GM13976 (cell line): ENCODE measurements around the gene VPS33B.

Experiments
- DNase-seq: peaks from one replicate; pipeline ENCODE4 v3.0.0; 2012; ENCODE audit warnings: low spot score
- CTCF ChIP-seq: IDR thresholded peaks from 2 replicates; pipeline ENCODE4 v1.5.1; 2012; ENCODE audit warnings: borderline replicate concordance, mild to moderate bottlenecking; ENCODE audit not compliant: insufficient read depth; ENCODE audit errors: extremely low read depth, missing control alignments, control extremely low read depth
- in situ Hi-C: fragments of 300-500 bp; cut with MboI; formaldehyde crosslinking; loops from one replicate; pipeline ENCODE4 v1.12.0; 2022; ENCODE audit warnings: low sequenced_read_pairs, mixed read lengths, inconsistent platforms; ENCODE audit not compliant: unreplicated experiment

The VPS33B gene

DNA sequence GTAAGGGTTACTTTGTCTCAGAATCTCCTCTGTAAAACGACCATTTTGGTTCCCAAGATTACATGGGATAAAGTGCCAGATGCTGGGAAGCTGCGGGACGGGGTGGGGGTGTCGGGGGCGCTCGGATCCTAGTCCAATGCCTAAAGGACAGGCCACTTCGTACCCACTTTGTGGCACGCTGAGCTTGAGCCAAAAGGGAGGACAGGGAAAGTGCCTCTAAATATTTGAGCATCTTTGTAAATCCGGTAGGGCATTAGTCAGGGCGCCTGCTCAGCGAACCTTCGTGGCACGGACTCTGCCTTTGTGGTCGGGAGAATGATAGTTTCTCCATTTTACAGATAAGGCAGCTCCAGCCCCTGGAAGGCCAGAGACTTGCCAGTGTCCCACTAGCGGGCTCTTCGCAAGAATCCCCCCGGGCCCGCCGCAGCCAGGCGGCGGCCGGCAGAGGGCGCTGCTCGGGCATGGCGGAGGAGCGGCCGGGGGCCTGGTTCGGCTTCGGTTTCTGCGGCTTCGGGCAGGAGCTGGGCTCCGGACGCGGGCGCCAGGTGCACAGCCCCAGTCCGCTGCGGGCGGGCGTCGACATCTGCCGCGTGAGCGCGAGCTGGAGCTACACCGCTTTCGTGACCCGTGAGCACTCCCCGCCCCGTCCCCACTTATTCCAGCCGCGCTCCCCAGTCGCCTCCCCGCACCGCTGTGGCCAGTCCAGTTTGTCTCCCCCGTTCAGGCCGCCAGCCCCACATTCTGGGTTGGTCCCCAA lies 65.9 kb downstream of the VPS33B start:
- peak; percentile 71 for TF ChIP-seq CTCF
- DNase-seq: peak; percentile 87
- in situ Hi-C loops: no loop called here

DNA sequence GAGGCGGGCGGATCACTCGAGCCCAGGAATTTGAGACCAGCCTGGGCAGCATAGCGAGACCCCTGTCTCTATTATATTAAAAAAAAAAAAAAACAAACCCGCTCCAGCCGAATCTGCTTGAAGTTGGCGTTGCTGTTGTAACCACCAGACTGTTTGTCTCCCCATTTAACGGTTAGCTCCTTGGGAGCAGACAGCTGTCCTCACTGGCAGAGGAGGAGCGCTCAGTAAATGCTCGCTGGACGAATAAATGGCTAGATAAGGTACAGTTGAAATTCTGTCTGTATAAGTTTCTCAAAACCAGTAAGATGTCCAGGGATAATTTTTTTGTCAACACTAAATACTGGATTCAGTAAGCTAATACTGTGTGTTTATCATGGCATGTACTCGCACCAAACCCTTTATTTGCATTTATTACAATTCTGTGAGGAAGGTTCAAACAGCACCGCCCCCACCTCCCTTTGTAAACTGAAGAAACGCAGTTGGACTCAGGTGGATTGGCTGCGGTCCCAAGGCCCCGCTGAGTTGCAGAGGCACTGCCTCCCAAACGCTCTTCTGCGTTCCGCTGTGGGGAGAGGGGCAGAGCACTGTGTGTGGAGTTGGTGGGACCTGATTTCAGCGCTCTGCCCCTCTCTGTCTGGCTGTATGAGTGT lies 66.6 kb downstream of the VPS33B start:
- DNase-seq: peak; percentile 27
- in situ Hi-C loops: no loop called here
- no peak for TF ChIP-seq CTCF

DNA sequence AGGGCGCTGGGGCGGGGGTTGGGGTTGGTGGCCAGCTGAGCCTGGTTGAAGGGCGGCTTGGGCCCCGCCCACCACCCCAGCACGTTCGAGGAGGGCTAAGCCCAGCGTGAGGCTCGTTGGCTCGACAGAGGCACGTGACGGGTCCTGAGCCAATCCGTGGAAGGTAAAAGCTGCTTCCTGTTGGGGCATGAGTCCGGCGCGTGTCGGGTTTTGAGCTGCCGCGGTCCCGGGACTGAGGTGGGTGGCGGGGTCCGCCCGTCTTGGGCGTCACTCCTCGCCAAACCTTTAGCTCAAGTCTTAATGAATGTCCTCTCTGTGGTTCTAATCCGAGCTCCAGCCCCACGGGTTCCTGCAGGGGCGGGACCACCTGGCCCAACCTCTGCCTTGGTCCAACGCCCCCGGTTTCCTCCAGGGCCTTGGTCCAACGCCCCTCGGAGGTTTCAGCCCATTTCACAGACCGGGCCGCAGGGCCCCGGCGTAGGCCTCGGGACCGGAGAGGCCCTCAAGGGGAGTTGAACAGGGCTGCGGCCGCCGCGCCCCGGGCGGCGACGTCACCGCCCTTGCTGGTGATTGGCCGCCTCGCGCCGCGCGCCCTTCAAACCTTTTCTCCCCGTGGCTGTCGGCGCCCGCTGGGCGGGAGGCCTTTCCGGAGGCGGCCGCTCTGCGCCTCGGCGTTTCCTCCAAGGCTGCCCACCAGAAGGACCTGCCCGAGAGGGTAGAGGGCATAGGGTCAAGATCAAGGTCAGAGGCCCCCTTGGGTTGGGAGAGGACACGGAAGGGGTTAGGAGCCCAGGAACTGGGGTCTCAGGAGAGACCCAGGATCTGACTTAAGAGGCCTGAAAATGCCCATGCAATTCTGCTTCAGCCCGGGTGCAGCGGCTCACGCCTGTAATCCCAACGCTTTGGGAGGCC lies 67.4 kb downstream of the VPS33B start, which contains the start of gene RCCD1:
TSS of gene RCCD1 (plus strand) at position 173 of the 912 bp plus-strand sequence. CDS start 1,851 bp downstream, outside the sequence.
- in situ Hi-C loops: no loop called here

DNA sequence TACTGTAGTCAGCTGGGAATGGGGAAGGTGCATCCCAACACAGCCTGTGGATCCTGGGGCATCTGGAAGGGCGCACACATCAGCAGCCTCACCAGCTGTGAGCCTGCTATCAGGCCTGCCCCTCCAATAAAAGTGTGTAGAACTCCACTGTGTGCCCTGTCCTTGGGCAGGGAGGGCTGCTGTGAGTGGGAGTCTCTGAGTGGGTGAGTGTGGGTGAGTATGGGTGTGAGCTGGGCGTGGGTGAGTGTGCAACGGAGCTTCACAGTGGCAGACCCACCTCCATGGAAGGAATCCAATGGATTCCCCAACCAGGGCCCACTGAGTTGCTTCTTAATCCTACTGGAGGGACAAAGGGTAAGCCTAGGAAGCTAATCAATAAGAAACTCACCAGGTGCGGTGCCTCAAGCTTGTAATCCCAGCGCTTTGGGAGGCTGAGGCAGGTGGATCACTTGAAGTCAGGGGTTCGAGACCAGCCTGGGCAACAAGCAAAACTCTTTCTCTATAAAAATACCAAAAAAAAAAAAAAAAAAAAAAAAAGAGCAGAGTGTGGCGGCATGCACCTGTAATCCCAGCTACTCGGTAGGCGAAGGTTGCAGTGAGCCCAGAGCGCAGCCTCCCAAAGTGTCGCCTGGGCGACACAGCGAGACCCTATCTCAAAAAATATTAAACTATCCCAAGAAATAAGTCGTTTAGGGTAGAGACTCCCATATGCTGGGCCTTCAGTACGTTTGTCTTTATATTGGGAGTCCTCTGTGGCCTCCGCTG lies 68.3 kb downstream of the VPS33B start:
- peak; percentile 29 for DNase-seq
- in situ Hi-C loops: no loop called here
- TF ChIP-seq CTCF: no peak

More for the DNA sequence above, 67.4 kb downstream of the VPS33B start, which contains the start of gene RCCD1:
- DNase-seq: peak; percentile 100
- no peak for TF ChIP-seq CTCF

DNA sequence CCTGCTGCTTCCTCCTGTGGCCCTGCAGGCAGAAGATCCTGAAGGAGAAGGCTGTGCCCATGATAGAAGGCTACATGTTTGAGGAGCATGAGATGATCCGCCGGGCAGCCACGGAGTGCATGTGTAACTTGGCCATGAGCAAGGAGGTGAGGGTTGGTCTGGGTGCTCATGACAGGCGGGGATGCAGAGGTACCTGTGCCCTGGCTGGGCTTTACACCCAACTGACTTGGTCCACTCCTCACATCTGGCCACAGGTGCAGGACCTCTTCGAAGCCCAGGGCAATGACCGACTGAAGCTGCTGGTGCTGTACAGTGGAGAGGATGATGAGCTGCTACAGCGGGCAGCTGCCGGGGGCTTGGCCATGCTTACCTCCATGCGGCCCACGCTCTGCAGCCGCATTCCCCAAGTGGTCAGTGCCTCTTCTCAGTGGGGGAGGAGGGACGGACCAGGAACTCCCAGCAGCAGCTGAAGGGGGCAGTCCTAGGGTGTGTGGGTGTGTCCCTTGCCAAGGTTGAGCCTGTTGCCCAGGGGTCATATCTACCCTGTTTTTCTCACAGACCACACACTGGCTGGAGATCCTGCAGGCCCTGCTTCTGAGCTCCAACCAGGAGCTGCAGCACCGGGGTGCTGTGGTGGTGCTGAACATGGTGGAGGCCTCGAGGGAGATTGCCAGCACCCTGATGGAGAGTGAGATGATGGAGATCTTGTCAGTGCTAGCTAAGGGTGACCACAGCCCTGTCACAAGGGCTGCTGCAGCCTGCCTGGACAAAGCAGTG lies 69.3 kb downstream of the VPS33B start:
- DNase-seq: peak; percentile 10
- in situ Hi-C loops: no loop called here
- no peak for TF ChIP-seq CTCF
